Natural killer cell (primary cell): ENCODE results near the gene DIAPH3. TPM values are rescaled to one million over a fixed set of nuclear protein-coding genes. Genes with fewer than 3 reads are reported as not detected.

Experiments
- ATAC-seq, 3 donors: fragments of 150-1000 bp in 2 of 3; fragments of 200-7000 bp in 1 of 3; cut with Tn5 transposase; 1 replicate in 1 of 3; 2 replicates in 2 of 3; pipeline ENCODE4 v1.10.0; 2021; ENCODE audit warnings: mild to moderate bottlenecking in 2 of 3, moderate library complexity in 2 of 3
- DNase-seq, 2 donors: peaks; one replicate each; pipeline versions ENCODE4 v3.0.0 to v3.0.0-alpha.2; 2013 to 2021; ENCODE audit warnings: mixed read lengths in 1 of 2
- H3K27ac ChIP-seq: one replicate; pipeline ENCODE4 v1.5.1; 2013; ENCODE audit warnings: mild to moderate bottlenecking, low read length
- H3K27me3 ChIP-seq: one replicate; pipeline ENCODE4 v1.6.1; 2013; ENCODE audit warnings: low read length; ENCODE audit not compliant: control insufficient read depth, insufficient read depth
- H3K36me3 ChIP-seq: one replicate; pipeline ENCODE4 v1.6.1; 2013; ENCODE audit warnings: low read length; ENCODE audit not compliant: control insufficient read depth, insufficient read depth
- H3K4me1 ChIP-seq: one replicate; pipeline ENCODE4 v1.6.1; 2013; ENCODE audit warnings: low read length; ENCODE audit not compliant: control insufficient read depth, insufficient read depth
- H3K4me3 ChIP-seq: one replicate; pipeline ENCODE4 v1.5.1; 2013; ENCODE audit warnings: low read length
- H3K9me3 ChIP-seq: one replicate; pipeline ENCODE4 v1.6.1; 2013; ENCODE audit warnings: low read length; ENCODE audit not compliant: control insufficient read depth, insufficient read depth
- H3K27ac Mint-ChIP-seq, 2 donors: one replicate each; pipeline ENCODE4 v1.8.0; 2022; ENCODE audit warnings: mild to moderate bottlenecking in 2 of 2, mixed read lengths in 2 of 2, moderate library complexity in 1 of 2
- H3K27me3 Mint-ChIP-seq, 2 donors: one replicate each; pipeline ENCODE4 v1.8.0; 2022; ENCODE audit warnings: low read depth in 2 of 2, mixed read lengths in 2 of 2
- H3K36me3 Mint-ChIP-seq: one replicate; pipeline ENCODE4 v1.8.0; 2022; ENCODE audit warnings: mixed read lengths
- H3K4me1 Mint-ChIP-seq, 2 donors: one replicate each; pipeline ENCODE4 v1.8.0; 2022; ENCODE audit warnings: mixed read lengths in 2 of 2
- H3K4me3 Mint-ChIP-seq: one replicate; pipeline ENCODE4 v1.8.0; 2022; ENCODE audit warnings: mild to moderate bottlenecking, moderate library complexity, mixed read lengths
- H3K9me3 Mint-ChIP-seq, 2 donors: one replicate each; pipeline ENCODE4 v1.8.0; 2022; ENCODE audit warnings: mixed read lengths in 2 of 2
- WGBS: methylation state at CpG from one replicate; pipeline ENCODE4 v1.1.7; 2013; ENCODE audit warnings: missing lambda C conversion rate; ENCODE audit not compliant: insufficient coverage; 5-methylcytosine and 5-hydroxymethylcytosine counted together
- intact Hi-C: fragments of 100-400 bp; cut with micrococcal nuclease; formaldehyde crosslinking; loops from one replicate; pipeline ENCODE4 v1.14.2; 2022
- total RNA-seq, 4 donors: library from RNA; stranded (reverse); fragments of 120-200 nt in 1 of 4; gene quantifications; one replicate each; pipeline versions ENCODE4 v1.2.3 to v1.2.4, GENCODE V29; 2013 to 2022
- TF ChIP-seq, protein P1 (sequence below): fragments of 200-600 bp; IDR thresholded peaks from one replicate; pipeline ENCODE4 v1.8.0; 2022; ENCODE audit warnings: antibody characterized with exemption

DIAPH3 gene
- total RNA-seq, 3 donors from 2014 or later (not counting 1 experiment from before 2014, with no cell fraction given): 0.54 to 1.0 (median 0.98) TPM

DNA sequence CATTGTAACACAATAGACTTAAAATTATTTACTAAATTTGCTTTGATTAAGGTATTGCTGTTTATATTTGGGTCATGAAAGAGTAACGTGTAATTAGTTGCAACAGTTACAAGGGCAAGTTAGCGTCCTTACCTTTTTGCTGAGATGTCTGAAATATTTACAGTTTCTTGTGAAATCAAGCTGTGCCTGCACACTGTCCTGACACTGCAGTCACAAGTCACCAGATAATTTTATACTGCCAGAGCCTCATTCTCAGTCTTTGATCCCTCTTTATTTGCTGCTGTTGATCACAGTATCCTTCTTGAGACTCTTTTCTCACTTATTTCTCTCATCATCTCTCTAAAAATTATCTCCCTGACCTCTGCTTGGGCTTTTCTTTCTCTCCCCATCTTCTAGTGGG lies 8.4 kb upstream of the DIAPH3 start:
- WGBS: 94% methylated on average over 2 of the region's 2 CpGs

DNA sequence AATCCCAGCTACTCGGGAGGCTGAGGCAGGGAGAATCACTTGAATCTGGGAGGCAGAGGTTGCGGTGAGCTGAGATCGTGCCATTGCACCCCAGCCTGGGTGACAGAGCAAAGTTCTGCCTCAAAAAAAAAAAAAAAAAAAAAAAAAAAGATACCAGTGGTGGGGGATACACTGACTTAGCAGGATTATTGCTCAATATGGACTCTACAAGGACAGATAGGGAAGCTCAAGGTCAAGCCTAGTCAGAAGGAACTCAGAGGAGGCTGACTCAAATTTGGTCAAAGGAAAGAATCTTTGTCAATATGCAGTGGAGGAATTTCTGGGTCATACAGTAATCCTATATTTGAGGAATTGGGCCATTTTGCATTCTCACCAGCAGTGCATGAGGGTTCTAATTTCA lies 6.7 kb upstream of the DIAPH3 start:
- no peaks in the 10 kb centered on the region for H3K27me3 ChIP-seq
- no peaks in the 10 kb centered on the region for H3K4me1 ChIP-seq
- DNase-seq (no peak), ATAC-seq (no peak)
- H3K4me3 ChIP-seq: no peak overlapping the region
- H3K27ac ChIP-seq: no peak overlapping the region
- 100% methylated on average over 3 of the region's 3 CpGs for WGBS
- intact Hi-C loops: no loop called here
- Mint-ChIP-seq H3K9me3 (no peaks in the 10 kb centered on the region), H3K4me1 (peaks cover 2 to 3% of the 10 kb centered on the region in 2 donors), H3K36me3 (no peaks in the 10 kb centered on the region), H3K27ac (no peak overlapping the region), H3K4me3 (no peak overlapping the region), H3K27me3 (peaks cover 19 to 33% of the 10 kb centered on the region in 2 donors)
- TF ChIP-seq, protein P1, sequence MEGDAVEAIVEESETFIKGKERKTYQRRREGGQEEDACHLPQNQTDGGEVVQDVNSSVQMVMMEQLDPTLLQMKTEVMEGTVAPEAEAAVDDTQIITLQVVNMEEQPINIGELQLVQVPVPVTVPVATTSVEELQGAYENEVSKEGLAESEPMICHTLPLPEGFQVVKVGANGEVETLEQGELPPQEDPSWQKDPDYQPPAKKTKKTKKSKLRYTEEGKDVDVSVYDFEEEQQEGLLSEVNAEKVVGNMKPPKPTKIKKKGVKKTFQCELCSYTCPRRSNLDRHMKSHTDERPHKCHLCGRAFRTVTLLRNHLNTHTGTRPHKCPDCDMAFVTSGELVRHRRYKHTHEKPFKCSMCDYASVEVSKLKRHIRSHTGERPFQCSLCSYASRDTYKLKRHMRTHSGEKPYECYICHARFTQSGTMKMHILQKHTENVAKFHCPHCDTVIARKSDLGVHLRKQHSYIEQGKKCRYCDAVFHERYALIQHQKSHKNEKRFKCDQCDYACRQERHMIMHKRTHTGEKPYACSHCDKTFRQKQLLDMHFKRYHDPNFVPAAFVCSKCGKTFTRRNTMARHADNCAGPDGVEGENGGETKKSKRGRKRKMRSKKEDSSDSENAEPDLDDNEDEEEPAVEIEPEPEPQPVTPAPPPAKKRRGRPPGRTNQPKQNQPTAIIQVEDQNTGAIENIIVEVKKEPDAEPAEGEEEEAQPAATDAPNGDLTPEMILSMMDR: no peak
- H3K9me3 ChIP-seq: no peaks in the 10 kb centered on the region
- H3K36me3 ChIP-seq: no peaks in the 10 kb centered on the region

More for the DNA sequence above, 8.4 kb upstream of the DIAPH3 start:
- intact Hi-C loops: no loop called here
- no peaks in the 10 kb centered on the region for H3K4me1 Mint-ChIP-seq
- no peak overlapping the region for H3K4me3 Mint-ChIP-seq
- no peaks in the 10 kb centered on the region for H3K9me3 ChIP-seq
- no peaks in the 10 kb centered on the region for H3K36me3 Mint-ChIP-seq
- DNase-seq (no peak), ATAC-seq (no peak)
- TF ChIP-seq, protein P1: no peak
- H3K4me1 ChIP-seq: no peaks in the 10 kb centered on the region
- peaks cover 24 to 33% of the 10 kb centered on the region in 2 donors for H3K27me3 Mint-ChIP-seq
- H3K27ac ChIP-seq: no peak overlapping the region
- no peaks in the 10 kb centered on the region for H3K9me3 Mint-ChIP-seq
- H3K36me3 ChIP-seq: no peaks in the 10 kb centered on the region
- H3K27me3 ChIP-seq: peaks cover 2% of the 10 kb centered on the region
- H3K4me3 ChIP-seq: no peak overlapping the region
- no peak overlapping the region for H3K27ac Mint-ChIP-seq

- intact Hi-C loops: no loop called here
- Histone ChIP-seq H3K27me3 (no peaks in the 10 kb centered on the region), H3K36me3 (no peaks in the 10 kb centered on the region), H3K9me3 (no peaks in the 10 kb centered on the region), H3K27ac (no peak overlapping the region), H3K4me1 (no peaks in the 10 kb centered on the region), H3K4me3 (no peak overlapping the region)
- 85% methylated on average over 2 of the region's 3 CpGs for WGBS
- Mint-ChIP-seq H3K27ac (no peak overlapping the region), H3K4me3 (no peak overlapping the region), H3K36me3 (no peaks in the 10 kb centered on the region), H3K27me3 (peaks cover 18 to 30% of the 10 kb centered on the region in 2 donors), H3K9me3 (no peaks in the 10 kb centered on the region), H3K4me1 (peaks cover 11 to 13% of the 10 kb centered on the region in 2 donors)
- no peak for ATAC-seq
- DNase-seq: no peak
- TF ChIP-seq, protein P1: no peak
Observed at GRCh38 chr13:60169239-60170031, 5.7 kb upstream of the DIAPH3 start.

DNA sequence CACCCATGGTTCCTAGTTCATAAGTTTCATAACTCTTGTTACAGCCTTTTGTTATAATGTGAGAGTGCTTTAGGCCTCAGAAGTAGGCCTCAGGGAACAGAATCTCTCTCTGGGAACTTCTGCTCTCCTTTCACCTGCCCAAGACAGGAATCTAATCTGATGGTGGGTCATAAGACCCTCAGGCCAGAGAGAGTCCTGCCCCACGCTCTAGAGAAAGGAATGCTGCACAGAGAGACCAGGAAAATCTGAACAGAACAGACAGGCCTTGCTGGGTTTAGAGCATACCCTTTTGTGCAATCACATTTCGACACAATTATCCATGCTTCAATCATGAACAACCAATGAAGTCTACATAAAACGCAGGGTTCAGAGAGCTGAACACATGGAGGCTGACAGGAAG lies 3.4 kb upstream of the DIAPH3 start:
- Mint-ChIP-seq H3K27ac (no peak overlapping the region), H3K4me1 (peaks cover 21 to 27% of the 10 kb centered on the region in 2 donors), H3K36me3 (no peaks in the 10 kb centered on the region), H3K27me3 (peaks cover 7 to 15% of the 10 kb centered on the region in 2 donors), H3K9me3 (no peaks in the 10 kb centered on the region), H3K4me3 (no peak overlapping the region)
- H3K4me1 ChIP-seq: peaks cover 9% of the 10 kb centered on the region
- H3K9me3 ChIP-seq: no peaks in the 10 kb centered on the region
- TF ChIP-seq, protein P1: no peak
- no peak overlapping the region for H3K4me3 ChIP-seq
- no peak for DNase-seq
- H3K27me3 ChIP-seq: no peaks in the 10 kb centered on the region
- no peak overlapping the region for H3K27ac ChIP-seq
- H3K36me3 ChIP-seq: no peaks in the 10 kb centered on the region
- no peak for ATAC-seq
- intact Hi-C loops: no loop called here
- WGBS: 90% methylated on average over 3 of the region's 3 CpGs
